ENCODE results near the gene KCNIP1.

The KCNIP1 gene

DNA sequence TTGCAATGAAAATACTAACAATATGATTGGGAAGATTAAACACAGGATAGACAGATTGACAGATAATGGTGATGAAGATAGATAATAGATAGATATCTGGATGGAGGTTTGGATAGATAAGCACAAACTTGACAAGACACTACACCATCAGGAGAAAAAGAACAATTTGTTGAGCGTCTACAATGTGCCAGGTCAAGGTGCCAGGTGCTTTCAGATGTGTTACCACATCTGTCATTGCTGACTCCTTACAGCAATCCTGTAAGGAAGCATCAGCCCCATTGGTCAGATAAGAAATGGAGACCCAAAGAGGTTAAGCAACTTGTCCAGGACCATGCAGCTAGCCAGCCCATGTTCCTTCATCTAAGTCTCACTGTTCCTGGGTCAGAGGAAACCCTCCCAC lies 278.1 kb downstream of the KCNIP1 start:
- no peak for DNase-seq (ENCODE audit: low read depth in 3 of 3)

DNA sequence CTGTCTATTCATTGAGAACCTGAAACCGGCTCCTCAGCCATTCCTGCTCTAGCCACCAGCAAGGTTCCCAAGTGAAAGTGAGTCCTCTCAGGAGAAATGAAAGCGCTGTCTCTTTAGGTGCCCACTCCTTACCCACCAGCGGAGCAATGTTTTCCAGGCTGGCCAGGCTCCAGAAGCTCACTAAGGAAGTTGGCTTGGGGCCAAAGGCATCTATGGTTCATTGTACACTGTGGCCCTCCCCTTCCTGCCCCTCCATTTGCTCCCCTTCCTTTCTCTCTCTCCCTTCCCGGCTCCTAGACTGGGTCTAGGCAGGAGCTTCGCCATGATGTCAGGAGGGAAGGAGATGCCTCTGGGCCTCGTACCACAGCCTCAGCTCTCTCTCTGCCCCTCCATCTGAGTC lies 278.6 kb downstream of the KCNIP1 start:
- DNase-seq (ENCODE audit: low read depth in 3 of 3) = no peak

DNA sequence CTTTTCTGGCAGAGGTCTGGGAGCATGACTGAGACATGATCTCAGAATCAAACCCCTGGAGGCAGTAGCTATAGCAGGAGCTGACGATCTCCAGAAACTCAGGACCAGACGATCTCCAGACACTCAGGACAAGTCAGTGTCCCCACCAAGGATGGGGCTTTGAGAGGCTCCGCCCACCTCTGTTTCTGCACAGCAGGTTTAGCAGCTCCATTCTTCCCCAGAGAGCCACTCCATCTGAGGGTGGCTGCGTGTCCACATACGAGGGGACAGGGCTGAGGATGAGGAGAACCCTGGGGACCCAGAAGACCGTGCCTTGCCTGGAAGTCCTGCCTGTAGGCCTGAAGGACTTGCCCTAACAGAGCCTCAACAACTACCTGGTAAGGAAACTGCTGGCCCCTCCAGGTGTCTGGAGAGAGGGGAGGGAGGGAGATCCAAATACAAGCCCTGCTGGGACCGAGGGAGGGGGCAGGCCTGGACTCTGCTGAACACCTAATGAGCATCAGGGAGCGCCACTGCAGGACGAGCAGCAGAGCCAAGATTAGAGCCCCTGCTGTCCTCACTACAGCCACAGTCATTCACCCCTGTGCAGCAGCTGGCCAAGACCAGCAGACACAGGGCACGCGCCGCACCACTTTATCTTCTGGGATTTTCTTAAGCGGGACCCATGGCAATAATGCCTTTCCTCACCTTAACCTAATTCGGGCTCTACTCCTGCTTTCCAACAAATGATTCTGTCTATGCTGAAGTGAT lies 279.9 kb downstream of the KCNIP1 start, which contains the start of gene GABRP:
Gene GABRP, plus strand, starts transcription at position 228 of the 750 bp plus-strand sequence. CDS start 4,891 bp downstream, outside the sequence.
- DNase-seq (ENCODE audit: low read depth in 3 of 3) = no peak

DNA sequence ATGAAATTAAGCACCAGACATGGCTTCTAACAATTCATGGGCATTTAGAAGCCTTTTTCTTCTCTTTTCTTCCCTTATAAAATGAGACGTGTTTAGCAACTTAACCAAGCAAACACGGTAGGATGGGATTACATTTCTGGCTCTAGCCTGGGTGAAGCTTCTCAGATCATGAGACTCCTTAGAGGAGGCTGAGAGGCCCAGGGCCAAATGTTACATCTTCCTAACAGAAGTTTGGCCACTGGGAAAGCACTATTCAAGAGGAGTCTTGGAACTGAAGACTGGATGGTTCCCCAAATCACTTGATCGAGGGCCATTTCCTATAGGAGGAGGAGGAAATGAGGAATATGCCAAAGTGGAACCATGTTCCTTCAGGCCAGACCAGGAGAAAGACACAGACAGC lies 281.6 kb downstream of the KCNIP1 start:
- DNase-seq (ENCODE audit: low read depth in 3 of 3) = no peak

All from stimulated activated CD4-positive, alpha-beta T cell treated with anti-CD3 and anti-CD28 coated beads, TNF-alpha, amount 100 ng/mL, for 24 hours (primary cell).